GM12891 (cell line): ENCODE results near the gene DMRTA1.

Experiments used
- POLR2A ChIP-seq: IDR thresholded peaks from 2 replicates; pipeline ENCODE4 v1.6.1; 2011; ENCODE audit warnings: low read depth, low read length, control low read depth
- POLR2AphosphoS5 ChIP-seq: IDR thresholded peaks from 2 replicates; pipeline ENCODE4 v1.6.1; 2011; ENCODE audit warnings: low read depth, low read length, control low read depth

GRCh38 chr9:22413884-22414283 lies 32.7 kb upstream of the DMRTA1 start:
- TF ChIP-seq POLR2A, result no peak
- TF ChIP-seq POLR2AphosphoS5, result no peak
